GM21576 (cell line): ENCODE measurements around the gene IL18BP.

ENCODE experiments used
- ATAC-seq: cut with Tn5 transposase; IDR thresholded peaks from one replicate; pipeline ENCODE4 v1.9.1; 2021; ENCODE audit warnings: mild to moderate bottlenecking, moderate library complexity; ENCODE audit not compliant: unreplicated experiment

The IL18BP gene

DNA sequence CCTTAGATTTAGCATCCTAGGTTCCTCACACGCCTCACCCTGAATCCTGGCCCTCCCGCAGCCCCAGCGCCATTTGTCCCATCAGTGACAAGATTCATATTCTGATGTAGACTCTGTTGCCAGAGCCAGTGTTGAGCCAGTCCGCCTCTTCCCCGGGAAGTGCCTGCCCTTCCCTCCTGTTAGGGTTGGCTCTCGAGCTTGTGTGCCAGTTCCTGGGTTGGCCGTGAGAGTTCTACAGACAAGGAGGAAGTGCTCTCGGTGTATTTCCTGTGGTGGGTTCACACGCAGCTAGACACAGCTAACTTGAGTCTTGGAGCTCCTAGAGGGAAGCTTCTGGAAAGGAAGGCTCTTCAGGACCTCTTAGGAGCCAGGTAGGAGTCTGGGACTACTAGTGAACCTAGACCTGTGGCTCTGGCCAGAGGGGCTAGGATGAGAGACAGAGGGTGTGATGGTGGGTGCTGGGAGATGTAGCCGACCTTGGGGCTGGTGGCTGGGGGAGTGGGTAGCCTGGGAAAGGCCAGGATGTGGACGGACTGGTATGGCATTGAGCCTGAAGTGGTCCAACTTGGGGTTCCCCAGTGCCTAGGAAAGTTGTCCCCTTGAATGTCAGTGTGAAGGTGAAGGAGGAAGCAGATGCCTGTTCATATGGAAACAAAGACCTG is at the start of gene IL18BP:
Gene IL18BP (plus strand): TSS at position 261 of the 662 bp plus-strand sequence. CDS start 1,076 bp downstream, outside the sequence.
- ATAC-seq: no peak

- ATAC-seq: no peak
Observed at GRCh38 chr11:71949034-71949433, 49.7 kb upstream of the IL18BP start.

DNA sequence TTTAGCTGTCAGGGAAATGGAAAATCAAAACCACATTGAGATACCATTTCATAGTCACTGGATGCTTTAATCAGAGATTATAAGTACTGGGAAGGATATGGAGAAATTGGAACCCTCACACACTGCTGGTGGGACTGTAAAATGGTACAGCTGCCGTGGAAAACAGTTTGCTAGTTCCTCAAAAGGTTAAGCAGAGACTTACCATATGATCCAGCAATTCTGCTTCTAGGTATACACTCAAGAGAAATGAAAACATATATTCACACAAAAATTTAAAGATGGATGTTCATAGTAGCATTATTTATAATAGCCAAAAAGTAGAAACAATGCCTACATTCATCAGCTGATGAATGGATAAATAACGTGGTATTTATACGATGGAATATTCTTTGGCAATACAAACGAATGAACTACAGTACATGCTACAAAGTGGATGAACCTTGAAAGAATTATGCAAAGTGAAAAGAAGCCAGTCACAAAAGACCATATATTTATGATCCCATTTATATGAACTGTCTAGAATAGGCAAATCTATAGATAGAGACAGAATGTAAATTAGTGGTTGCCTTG is 46.9 kb upstream of the IL18BP start:
- ATAC-seq: no peak

- no peak for ATAC-seq
Observed at GRCh38 chr11:71955898-71956456, 42.7 kb upstream of the IL18BP start.

- peak; percentile 50 for ATAC-seq
Observed at GRCh38 chr11:71962428-71963038, 36.2 kb upstream of the IL18BP start.

- no peak for ATAC-seq
Observed at GRCh38 chr11:71963468-71963867, 35.2 kb upstream of the IL18BP start.

- ATAC-seq: no peak
Observed at GRCh38 chr11:71964641-71965040, 34.1 kb upstream of the IL18BP start.

DNA sequence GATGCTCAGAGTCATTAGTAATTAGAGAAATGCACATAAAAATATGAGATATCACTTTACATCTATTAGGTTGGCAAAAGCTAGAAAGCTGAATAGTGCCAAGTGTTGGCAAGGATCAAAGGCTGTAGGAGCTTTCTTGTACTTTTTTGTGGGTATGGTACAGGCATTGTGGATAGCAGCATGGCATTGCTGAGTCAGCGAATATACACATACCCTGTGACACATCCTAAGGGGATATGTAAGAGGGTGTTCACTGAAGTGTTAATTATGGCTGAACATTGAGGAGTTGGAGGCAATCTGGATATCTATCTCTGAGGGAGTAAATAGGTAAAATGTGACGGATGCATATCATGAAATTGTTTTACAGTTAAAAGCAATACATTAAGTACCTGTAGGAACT is 27.0 kb upstream of the IL18BP start:
- no peak for ATAC-seq

- ATAC-seq: no peak
Observed at GRCh38 chr11:71976551-71976950, 22.2 kb upstream of the IL18BP start.

GRCh38 chr11:71977090-71977489 is 21.6 kb upstream of the IL18BP start:
- no peak for ATAC-seq

- ATAC-seq: no peak
Observed at GRCh38 chr11:71977743-71978418, 20.8 kb upstream of the IL18BP start.

- no peak for ATAC-seq
Observed at GRCh38 chr11:71979094-71979493, 19.6 kb upstream of the IL18BP start.

DNA sequence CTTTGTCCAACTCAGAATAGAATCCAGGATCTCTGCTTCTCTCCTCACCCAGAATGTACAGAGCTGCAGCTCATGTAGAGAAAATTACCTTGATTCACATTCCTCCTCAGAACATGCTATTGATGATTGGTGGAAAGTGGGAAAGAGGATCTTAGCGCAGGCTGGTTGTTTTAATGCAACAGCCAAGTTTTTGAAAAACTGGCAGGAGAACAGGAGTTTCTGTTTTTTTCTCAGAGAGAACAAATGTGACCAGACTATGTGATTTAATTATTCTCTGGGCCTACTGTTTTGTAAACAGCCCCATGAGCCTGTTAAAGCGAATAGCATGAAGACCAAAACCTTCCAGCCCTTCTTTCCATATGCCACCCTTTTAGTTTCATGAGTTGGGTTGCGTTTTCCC is 19.1 kb upstream of the IL18BP start:
- no peak for ATAC-seq

DNA sequence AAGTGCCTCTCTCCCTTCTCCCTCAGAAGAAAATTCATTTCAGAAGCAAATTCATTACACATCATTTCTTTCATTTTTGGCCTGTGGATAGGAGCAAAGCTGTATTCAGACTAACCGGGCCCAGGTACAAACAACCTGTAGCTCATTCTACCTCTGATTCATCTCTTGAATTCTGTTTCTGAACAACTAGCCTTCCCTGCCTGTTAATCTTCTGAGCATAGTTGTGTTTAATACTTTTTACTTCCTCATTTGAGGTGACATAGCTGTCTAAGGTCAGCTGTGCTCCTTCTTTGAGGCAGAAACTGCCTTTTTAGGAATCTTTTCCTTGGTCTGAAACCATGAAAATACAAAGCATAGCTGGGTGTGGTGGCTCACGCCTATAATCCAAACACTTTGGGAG is 12.6 kb upstream of the IL18BP start:
- no peak for ATAC-seq

GRCh38 chr11:71987521-71987920 is 11.2 kb upstream of the IL18BP start:
- no peak for ATAC-seq

DNA sequence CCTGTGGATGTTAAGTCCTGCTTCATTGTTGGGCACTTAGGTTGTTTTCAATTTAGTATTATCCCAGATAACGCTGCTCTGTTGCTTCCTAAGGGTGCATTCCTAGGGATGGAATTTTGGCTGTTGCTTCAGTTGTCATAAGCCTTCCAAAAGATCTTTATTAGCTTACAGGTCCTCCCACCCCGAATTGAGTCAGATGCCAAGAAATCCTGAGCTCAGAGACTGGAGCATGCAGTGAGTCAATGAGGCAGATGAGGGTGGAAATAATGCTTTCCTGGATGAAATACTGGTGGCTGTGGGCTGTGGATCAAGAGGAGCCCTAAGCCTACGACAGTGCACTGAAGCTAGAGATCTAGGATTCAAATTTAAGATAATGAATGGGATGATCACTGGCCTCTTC is 10.7 kb upstream of the IL18BP start:
- ATAC-seq: no peak

- no peak for ATAC-seq
Observed at GRCh38 chr11:71990701-71991100, 8.0 kb upstream of the IL18BP start.

GRCh38 chr11:71991494-71991893 is 7.2 kb upstream of the IL18BP start:
- peak; percentile 69 for ATAC-seq

DNA sequence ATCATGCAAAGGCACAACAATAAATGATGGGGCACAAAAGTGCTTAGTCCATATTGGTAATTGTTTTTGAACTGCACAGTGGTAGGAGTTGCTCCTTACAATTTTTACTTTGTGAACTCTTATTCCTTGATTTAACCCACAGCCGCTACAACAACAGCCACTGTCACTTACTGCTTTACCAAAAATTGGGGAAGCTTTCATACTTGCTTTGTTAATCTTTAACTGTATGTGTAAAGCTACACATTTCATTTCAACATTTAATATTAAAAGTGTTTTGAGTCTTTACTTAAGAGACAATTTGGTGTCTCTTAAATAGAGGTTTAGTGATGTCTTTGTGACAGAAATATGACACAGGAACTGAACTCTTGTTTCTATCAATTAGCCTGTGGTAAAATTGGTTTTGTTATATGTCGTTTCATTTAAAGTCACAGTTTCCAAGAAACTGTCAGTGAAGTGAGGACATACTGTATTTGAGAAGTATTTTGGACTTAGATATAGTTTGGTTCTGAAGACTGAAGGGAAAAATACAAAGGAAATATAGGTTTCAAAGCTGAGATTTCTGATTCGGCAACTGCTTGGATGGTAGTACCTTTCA is 6.5 kb upstream of the IL18BP start:
- ATAC-seq: no peak

- ATAC-seq: no peak
Observed at GRCh38 chr11:71994786-71995185, 3.9 kb upstream of the IL18BP start.

DNA sequence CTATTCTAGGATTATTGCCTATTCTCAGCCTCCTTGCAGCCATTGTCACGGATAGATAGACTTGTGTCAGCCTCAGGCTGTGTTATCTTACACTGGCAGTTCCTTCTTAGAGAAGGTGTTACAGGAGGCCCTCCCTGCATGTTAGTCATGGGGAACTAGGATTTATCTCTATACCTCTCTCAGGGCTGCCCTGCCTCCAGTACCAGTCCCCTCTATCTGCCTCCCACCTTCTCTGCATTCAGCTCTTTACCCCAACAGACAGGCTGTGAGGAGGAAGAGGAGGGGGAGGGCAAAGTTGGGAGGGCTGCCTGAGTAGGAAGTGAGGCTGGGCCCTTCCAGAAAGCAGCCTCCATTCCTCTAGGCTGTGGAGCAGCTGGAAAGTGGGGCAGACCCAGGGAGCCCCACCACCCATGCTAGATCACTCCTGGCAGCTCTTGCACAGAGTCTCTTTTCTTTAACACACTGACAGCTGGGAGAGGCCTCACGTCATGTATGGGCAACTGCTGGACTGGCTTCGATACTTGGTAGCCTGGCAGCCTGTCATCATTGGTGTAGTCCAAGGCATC is 2.9 kb upstream of the IL18BP start:
- ATAC-seq: no peak
